ENCODE measurements around the gene PCBP3.
A peak's percentile ranks its signal among the peaks of the same experiment; 100 is the strongest.

PCBP3 gene

GRCh38 chr21:45918835-45919447, 275.4 kb downstream of the PCBP3 start:
- DNase-seq (ENCODE audit: low read depth in 3 of 3, low spot score in 1 of 3): no peak

DNA sequence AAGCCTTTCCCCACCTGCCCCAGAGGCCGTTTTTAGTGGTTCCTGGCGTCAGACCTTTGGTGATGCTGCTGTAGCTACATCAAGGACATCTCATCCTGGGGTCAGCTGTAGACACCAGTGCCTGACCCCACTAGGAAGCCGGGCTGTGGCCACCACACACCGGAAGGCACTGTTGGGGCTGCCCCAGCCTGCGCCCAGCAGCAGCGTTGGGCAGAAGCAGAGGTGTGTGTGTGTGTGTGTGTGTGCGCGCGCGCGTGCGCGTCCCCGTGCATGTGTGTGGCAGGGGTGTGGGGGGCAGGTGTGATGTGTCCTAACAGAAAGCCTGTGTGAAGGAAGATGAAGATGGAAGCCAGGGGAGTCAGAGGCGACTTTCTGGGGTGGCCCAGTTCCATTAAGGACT, 276.1 kb downstream of the PCBP3 start:
- DNase-seq (ENCODE audit: low read depth in 3 of 3, low spot score in 1 of 3): no peak

DNA sequence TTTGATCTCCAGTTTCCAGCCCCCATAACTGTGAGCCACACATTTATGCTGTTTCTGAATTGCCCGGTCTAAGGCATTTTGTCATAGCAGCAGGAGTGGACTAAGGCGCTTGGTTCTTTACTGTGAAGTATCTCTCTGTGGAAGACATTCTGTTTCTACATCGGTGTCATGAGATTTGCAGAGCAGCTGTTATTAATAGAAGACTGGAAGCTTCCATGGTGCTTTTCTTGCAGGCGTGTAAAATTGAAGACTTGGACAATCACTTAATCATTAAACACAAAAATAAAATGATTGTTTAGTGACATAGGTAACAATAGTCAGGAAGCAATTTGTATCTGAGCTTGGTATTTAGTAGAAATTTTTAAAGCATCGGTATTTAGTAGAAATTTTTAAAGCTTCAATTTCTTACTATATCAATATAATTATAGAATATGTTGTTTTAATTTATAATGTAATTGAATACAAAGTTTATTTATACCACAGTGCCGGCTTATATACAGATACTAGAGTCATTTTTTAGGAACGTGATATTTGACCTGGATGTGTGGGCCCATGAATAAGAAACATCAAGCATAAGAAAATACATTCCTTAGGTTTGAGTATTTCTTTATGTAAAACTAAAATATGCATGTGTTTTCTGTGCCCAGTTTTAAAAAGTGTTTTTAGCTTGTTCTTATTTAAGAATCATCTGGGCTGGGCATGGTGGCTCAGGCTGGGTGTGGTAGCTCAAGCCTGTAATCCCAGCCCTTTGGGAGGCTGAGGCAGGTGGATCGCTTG, 277.5 kb downstream of the PCBP3 start:
- no peak for DNase-seq (ENCODE audit: low read depth in 3 of 3, low spot score in 1 of 3)

DNA sequence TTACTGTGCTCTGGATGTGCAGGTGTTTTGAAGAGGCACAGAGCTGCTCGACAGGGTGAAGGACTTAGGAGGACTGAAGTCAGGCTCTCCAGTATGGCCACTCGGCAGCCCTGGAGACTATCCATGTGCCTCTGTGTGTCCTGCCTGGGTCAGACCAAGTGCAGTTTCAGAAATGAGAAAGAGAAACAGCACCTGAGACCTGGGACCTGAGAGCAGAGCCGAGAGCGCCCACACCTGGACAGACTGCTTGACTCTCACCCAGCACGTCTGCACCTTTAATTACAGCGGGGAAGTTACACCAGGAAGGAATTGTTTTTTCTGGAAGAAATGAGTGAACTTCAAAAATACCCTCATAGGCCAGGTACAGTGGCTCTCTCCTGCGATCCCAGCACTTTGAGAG, 278.4 kb downstream of the PCBP3 start:
- no peak for DNase-seq (ENCODE audit: low read depth in 3 of 3, low spot score in 1 of 3)

DNA sequence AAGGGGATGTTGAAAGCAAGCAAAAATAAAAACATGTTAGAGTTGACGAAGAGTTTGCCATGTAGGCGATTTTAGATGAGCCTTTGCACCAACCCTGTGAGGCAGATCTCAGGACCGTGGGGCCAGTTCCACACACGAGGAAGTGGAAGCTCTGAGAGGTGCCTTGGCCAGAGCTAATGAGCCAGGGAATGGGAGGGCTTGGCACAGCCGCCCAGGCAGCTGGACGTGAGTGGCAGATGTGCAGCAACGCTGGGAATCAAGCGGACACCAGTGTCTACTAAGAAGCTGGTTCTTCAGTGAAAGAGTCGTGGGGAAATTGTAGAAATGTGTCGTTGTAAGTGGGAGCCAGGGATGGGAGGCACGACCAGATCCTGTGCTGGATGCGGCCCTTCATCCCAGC, 279.1 kb downstream of the PCBP3 start:
- no peak for DNase-seq (ENCODE audit: low read depth in 3 of 3, low spot score in 1 of 3)

- DNase-seq (ENCODE audit: low read depth in 3 of 3, low spot score in 1 of 3): peak; percentile 21 to 53 (median 41)
These were observed 279.6 kb downstream of the PCBP3 start for GRCh38 chr21:45923146-45923545.

DNA sequence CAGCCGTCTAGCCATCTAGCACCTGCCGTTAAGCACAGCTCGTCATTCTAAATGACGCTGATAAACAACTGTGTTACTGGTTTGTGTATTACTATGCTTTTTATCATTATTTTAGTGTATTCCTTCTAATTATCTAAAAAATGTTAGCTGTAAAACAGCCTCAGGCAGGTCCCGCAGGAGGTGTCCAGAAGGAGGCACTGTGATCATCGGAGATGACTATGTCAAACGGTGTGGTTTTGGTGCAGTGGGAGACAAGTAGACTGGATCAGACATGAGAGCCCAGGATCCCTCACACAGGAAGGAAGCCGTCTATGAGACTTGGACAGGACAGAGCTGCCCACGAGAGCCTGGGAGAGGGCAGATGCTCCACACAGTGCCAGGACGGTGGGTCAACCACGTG, 282.8 kb downstream of the PCBP3 start:
- no peak for DNase-seq (ENCODE audit: low read depth in 3 of 3, low spot score in 1 of 3)

DNA sequence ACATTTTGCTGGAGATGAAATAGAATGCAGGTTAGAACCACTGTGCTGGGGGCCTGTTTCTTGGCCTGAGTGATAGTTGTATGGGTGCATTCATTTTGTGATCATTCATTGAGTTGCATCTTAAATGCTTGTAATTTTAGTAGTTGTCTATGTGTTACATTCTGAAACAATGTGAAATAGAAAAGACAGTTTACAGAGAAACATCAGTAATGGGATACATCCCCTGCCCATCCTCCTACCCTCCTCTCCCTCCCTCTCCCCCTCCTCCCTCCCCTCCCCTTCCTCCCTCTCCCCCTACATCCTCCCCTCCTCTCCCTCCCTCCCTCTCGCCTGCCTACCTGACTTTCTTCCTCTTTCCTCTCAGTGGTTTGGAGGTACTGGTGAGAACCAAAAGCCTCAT, 283.5 kb downstream of the PCBP3 start:
- DNase-seq (ENCODE audit: low read depth in 3 of 3, low spot score in 1 of 3): no peak

GRCh38 chr21:45927851-45928850, 284.6 kb downstream of the PCBP3 start:
- DNase-seq (ENCODE audit: low read depth in 3 of 3, low spot score in 1 of 3): no peak

DNA sequence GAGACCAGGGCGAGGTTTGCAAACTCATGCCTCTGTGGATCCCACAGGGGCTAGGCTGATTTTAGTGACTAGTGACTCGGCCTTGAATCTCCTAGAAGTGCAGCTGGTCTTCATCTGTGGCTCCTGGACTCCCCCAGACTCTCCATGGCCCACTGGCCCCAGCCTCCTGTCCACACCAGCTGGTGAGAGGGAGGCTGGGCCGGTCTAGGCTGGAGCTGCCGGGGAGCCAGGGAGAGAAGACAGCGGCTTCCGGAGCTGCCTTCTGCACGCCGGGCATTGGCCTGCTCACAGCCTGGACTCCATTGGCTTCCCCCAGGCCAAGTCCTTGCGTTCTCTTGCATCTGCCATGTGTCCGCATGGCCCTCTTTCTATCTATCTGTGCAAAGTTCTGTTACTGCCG, 285.9 kb downstream of the PCBP3 start:
- no peak for DNase-seq (ENCODE audit: low read depth in 3 of 3, low spot score in 1 of 3)

DNA sequence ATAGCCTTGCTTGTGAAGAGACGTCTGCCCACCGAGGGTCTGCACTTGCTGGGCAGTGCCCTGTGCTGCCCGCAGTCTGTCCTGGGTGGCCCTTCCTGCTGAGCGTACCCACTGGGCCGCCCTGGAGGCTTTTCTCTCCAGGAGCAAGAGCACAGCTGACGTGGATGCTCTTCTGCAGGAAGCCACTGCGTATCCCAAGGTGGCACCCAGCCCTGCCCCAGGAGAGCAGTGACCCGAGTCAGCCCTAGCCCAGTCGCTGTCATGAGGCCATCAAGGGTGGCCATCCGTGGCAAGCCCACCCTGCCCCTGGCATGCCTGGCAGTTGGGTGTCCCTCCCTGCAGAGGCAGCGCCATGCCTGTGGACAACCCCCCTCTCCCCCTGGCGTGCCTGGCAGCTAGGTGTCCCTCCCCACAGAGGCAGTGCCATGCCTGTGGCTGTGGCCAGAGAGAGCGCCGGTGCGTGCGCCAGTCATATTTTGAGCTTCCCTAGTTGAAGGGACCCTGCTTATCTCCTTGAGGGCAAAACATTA, 286.8 kb downstream of the PCBP3 start:
- no peak for DNase-seq (ENCODE audit: low read depth in 3 of 3, low spot score in 1 of 3)

DNA sequence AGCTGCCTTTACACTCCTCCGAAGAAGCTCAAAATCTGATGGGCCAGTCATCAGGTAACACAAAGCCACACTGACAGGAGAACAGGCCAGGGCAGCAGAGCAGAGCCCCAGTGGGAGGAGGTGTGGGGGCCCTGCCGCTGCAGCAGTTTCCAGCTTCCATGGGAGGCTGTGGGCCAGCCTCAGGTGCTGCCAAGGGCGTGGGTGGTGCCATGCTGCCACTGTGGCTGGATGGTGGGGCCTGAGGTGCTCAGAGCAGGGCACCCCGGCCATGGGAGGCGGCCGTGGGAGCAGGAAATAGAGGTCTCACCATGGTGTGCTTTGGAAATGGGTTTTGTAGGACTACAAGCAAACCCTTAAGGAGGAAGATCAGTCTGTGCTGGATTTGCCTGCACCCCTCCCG, 287.3 kb downstream of the PCBP3 start:
- DNase-seq (ENCODE audit: low read depth in 3 of 3, low spot score in 1 of 3): no peak

- no peak for DNase-seq (ENCODE audit: low read depth in 3 of 3, low spot score in 1 of 3)
These were observed 288.0 kb downstream of the PCBP3 start for GRCh38 chr21:45931397-45931969.

DNA sequence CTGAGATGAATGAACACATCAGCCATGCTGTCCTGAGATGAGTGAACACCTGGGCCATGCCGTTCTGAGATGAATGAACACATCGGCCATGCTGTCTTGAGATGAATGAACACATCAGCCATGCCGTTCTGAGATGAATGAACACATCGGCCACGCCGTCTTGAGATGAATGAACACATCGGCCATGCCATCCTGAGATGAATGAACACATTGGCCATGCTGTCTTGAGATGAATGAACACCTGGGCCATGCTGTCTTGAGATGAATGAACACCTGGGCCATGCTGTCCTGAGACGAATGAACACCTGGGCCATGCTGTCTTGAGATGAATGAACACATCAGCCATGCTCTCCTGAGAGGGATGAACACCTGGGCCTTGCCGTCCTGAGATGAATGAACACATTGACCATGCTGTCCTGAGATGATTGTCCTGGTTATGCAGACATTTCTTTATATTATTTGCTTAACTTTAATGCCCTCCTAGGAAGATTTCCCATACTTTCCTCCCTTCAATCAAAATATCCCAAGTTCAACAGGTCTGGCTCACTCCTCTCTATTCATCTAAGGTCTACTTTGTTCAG, 289.5 kb downstream of the PCBP3 start:
- DNase-seq (ENCODE audit: low read depth in 3 of 3, low spot score in 1 of 3): no peak

DNA sequence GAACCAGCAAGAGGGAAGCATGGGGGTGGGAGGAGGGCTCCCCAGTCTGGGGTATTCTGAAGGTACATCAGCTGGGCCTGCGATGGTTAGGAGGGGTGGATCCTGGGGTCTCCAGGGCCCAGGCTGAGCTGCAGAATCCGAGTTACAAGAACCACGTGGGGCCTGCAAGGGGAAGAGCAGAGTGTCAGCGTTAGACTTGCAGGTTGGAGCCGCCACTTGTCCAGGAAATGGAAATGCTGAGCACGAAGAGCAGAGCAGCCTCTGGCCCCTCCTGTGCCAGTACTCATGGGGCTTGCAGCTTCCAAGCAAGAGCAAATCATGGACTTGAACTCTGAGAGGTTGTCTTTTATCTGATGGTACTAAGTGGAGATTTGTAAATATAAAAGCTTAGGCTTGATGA, 290.6 kb downstream of the PCBP3 start:
- no peak for DNase-seq (ENCODE audit: low read depth in 3 of 3, low spot score in 1 of 3)

DNA sequence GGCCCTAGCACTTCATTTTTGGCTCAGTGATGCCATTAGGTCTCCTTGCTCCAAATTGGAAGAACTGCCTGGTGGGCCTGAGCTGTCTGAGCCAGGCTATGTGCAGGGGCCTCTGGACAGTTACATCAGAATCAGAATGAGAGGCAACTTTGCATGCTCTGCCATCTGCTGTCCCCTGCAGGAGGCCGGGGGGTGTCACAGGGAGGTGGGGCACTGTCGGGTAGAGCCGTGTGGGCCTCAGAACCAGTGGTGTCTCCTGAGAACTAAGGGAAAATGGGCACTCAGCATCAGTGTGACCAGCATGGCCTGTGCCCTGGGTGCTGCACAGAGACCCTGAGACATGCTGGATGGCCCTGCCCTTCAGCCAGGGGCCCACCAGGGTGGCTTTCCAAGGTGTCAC, 291.0 kb downstream of the PCBP3 start:
- no peak for DNase-seq (ENCODE audit: low read depth in 3 of 3, low spot score in 1 of 3)

GRCh38 chr21:45935628-45936027, 292.1 kb downstream of the PCBP3 start:
- no peak for DNase-seq (ENCODE audit: low read depth in 3 of 3, low spot score in 1 of 3)

- no peak for DNase-seq (ENCODE audit: low read depth in 3 of 3, low spot score in 1 of 3)
These were observed 294.4 kb downstream of the PCBP3 start for GRCh38 chr21:45937721-45938452.

DNA sequence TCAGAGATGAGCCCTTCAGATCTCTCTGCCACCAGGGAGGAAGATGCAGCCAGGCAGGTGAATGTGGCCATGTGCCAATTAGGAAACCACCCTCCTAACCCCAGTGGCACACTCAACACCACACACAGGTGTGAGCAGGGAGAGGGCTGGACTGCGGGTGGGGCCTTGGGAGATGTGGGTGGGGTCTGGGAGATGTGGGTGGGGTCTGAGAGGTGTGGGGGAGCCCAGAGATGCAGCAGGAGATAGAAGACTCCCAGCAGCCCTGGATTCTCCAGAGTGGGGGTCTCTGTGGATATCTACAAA, 294.9 kb downstream of the PCBP3 start:
- DNase-seq (ENCODE audit: low read depth in 3 of 3, low spot score in 1 of 3): no peak

DNA sequence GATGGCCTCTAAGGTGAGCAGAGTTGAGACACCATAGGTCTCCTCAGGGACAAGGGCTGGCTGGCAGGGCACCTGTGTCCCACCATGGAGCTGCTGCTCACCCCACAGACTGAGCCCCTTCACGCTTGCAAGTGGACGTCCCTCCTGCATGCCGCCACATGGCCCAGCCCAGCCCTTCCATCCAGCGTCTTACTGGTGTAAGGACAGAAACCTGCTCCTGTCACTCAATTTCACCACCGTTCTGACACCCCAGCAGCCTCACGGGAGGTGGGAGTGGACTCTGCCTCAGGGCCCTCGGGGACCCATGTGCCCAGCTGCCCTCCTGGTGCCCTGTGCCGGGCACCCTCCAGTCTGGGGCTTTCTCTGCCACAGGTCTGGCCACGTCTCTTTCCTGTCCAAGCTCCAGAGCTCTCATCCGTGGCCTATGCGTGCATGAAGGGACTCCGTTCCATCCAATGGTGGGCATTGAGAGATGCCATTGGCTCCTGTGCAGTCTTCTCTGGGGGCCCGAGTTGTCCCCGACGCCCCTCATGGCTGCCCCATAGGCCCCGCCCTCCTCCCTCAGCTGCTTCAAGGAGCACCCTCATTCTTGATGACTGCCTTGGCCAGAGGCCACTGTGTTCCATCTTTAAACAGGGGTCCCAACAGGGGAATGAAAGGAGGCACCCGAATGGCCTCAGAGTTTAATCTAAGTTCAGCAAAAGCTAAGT, 295.4 kb downstream of the PCBP3 start:
- DNase-seq (ENCODE audit: low read depth in 3 of 3, low spot score in 1 of 3): no peak

Measured in stimulated activated CD4-positive, alpha-beta T cell treated with anti-CD3 and anti-CD28 coated beads, TNF-alpha, amount 100 ng/mL, for 1 hour (primary cell).